ENCODE results near the gene UPK3A. TPM values are rescaled to one million over a fixed set of nuclear protein-coding genes. Genes with fewer than 3 reads are reported as not detected.

Gene UPK3A
- total RNA-seq, 4 donors from 2014 or later, result not detected

- no peak for TF ChIP-seq POLR2A (IDR thresholded peaks at IDR 0.05)
- TF ChIP-seq POLR2AphosphoS5 (IDR thresholded peaks at IDR 0.05), result no peak
- no peak for TF ChIP-seq CTCF (IDR thresholded peaks at IDR 0.05)
- no peak for TF ChIP-seq EP300 (IDR thresholded peaks at IDR 0.05)
- DNase-seq (ENCODE audit: low spot score in 2 of 2), result no peak
- H3K9me3 ChIP-seq, result no peaks in the 10 kb centered on the region
- no peak overlapping the region for H3K27ac ChIP-seq
- H3K4me3 ChIP-seq, result no peak overlapping the region
- peaks cover 45% of the 10 kb centered on the region for H3K4me1 ChIP-seq
- WGBS, result 60% methylated on average over 7 of the region's 7 CpGs
- H3K36me3 ChIP-seq, result no peaks in the 10 kb centered on the region
- H3K27me3 ChIP-seq, result no peaks in the 10 kb centered on the region
Measured at GRCh38 chr22:45265535-45265934, 19.2 kb upstream of the UPK3A start.

DNA sequence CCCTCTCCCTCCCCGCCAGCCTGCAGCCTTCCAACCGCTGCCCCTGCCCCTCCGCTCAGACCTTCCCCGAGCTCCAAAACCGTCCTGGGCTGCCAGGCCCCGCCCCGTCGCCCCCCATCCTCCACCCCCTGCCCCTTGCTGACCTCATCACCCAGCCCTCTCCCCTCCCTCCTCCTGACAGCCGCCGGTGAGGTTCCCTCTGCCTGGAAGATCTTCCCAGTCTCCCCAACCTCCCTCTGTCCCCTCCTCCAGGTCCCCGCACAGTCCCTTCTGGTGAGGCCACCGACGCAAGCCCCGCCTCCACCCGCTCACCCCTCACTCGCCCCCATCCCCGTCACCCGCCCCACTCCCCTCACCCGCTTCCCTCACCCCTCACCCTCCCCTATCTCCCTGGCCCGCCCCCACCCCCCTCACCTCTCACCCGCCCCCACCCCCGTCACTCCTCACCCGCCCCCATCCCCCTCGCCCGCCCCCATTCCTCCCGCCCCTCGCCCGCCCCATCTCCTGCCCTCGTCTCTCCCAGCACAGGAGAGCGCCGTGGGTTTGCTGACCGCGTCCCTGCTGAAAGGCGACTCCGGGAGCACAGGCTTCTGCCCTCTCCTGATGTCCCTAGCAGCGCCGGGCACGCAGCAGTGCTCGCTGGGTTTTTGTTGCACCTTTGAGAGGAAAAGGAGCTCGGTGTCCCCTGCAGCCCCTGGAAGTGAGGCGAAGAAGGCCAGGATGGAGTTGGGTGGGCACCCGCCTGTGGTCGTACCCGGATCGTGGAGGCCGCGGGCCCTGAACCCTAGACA, 16.4 kb upstream of the UPK3A start:
- WGBS, result 3% methylated on average over 21 of the region's 47 CpGs
- Histone ChIP-seq H3K4me1 (peaks cover 48% of the 10 kb centered on the region), H3K9me3 (no peaks in the 10 kb centered on the region), H3K4me3 (peak overlapping the region; percentile 74), H3K27ac (no peak overlapping the region), H3K27me3 (no peaks in the 10 kb centered on the region), H3K36me3 (no peaks in the 10 kb centered on the region)
- no peak for TF ChIP-seq CTCF (IDR thresholded peaks at IDR 0.05)
- TF ChIP-seq POLR2A (IDR thresholded peaks at IDR 0.05), result no peak
- DNase-seq (ENCODE audit: low spot score in 2 of 2), result peak in 1 of 2 donors; percentile 75

DNA sequence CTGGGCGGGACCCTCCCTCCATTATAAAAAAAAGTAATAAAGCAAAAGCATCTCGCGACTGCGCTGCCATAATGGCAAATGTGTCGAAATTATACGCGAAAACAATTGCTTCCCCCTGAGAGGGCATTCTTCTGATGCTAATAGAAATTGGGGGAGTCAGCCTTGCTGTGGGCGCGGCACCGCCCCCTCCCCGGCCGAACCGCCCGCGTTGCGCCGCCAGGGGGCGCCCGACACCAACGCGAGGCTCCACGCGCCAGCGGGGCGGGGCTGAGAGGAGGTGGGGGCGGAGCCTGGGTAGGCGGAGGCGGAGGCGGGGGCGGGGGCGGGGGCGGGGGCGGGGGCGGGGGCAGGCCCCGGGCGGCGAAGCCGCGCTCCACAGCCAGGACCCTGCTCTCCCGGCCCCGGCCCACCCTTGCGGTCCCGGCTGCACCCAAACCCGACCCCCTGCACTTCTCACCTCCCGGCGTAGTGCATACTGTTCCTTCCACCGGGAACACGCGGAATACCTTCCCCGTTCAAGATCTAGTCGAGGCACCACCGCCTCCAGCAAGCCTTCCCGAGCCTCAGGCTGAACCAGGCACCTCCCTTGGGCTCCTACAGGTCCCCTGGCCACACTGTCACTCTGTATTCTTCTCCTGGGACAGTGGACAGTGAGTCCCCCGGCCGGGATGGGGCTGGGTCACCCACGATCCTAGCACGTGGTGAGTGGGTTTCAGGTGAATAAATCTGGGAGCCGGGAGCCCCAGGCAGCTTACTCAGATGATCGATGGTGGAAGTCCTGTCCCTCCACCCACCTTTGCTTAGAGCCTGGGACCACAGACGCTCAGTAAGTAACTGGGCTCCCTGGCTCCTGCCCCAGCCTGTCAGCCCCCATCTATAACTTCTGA, 15.5 kb upstream of the UPK3A start:
- no peak overlapping the region for H3K27ac ChIP-seq
- H3K4me1 ChIP-seq, result peaks cover 40% of the 10 kb centered on the region
- H3K36me3 ChIP-seq, result no peaks in the 10 kb centered on the region
- DNase-seq (ENCODE audit: low spot score in 2 of 2), result peak; percentile 88 to 90
- peak overlapping the region; percentile 74 for H3K4me3 ChIP-seq
- TF ChIP-seq EP300 (IDR thresholded peaks at IDR 0.05) (no peak), CTCF (IDR thresholded peaks at IDR 0.05) (peak; percentile 88 to 96), POLR2A (IDR thresholded peaks at IDR 0.05) (no peak), POLR2AphosphoS5 (IDR thresholded peaks at IDR 0.05) (no peak)
- 5% methylated on average over 14 of the region's 60 CpGs for WGBS
- no peaks in the 10 kb centered on the region for H3K27me3 ChIP-seq
- no peaks in the 10 kb centered on the region for H3K9me3 ChIP-seq

GRCh38 chr22:45270095-45271020, 14.4 kb upstream of the UPK3A start:
- Histone ChIP-seq H3K27ac (no peak overlapping the region), H3K4me1 (peaks cover 38% of the 10 kb centered on the region), H3K27me3 (no peaks in the 10 kb centered on the region), H3K4me3 (no peak overlapping the region), H3K9me3 (no peaks in the 10 kb centered on the region), H3K36me3 (no peaks in the 10 kb centered on the region)
- no peak for TF ChIP-seq POLR2A (IDR thresholded peaks at IDR 0.05)
- TF ChIP-seq CTCF (IDR thresholded peaks at IDR 0.05), result no peak
- TF ChIP-seq EP300 (IDR thresholded peaks at IDR 0.05), result no peak
- DNase-seq (ENCODE audit: low spot score in 2 of 2), result no peak
- 77% methylated on average over 15 of the region's 16 CpGs for WGBS
